GM21576 (cell line): Measurements from ENCODE around the gene MUC5AC.
"Not testable (repeated sequence)": the region's sequence is repeated elsewhere in the genome, so short reads cannot be mapped to it uniquely, and the experiment has no call there.

Source experiments
- ATAC-seq: cut with Tn5 transposase; IDR thresholded peaks from one replicate; pipeline ENCODE4 v1.9.1; 2021; ENCODE audit warnings: mild to moderate bottlenecking, moderate library complexity; ENCODE audit not compliant: unreplicated experiment

Gene MUC5AC

DNA sequence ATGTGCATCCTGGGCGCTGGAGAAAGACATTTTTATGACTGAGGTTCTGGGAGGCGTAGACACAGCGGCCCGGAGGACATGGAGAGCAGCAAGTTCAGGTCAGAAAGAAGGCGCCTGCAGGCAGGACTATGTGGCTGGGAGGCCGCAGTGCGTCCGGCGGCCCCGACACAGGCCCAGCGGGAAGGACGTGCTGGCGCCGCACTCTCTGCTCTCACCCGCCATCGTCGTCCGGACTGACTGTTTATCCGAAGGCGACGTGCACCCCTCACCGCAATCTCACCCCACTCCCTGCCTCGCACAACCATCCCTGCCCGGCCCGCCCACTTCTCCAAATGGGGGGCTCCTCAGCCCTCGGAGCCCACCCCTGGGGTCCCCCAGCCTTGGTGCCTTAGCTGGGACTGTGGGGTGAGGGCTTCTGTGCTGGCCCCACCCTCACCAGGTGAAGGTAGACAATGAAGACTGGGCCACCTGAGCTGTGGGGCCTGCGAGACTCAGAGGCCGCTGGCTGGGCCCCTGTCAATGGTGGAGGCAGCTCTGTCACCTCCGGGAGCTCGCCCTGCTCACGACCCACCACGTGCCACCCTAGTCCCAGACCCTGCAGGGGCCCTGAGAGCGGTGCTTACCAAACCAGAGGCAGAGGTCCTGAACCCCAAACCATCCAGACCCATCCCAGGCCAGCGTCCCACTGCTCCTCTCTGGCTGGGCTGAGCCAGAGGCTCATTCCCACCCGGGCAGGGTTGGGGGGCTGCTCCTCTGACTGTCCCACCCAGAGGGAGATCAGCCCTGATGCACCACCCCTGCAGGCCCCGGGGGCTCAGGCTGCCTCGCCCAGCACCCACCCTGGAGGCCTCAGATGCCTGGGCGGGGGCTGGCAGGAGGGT lies 48.9 kb downstream of the MUC5AC start:
- no peak for ATAC-seq

DNA sequence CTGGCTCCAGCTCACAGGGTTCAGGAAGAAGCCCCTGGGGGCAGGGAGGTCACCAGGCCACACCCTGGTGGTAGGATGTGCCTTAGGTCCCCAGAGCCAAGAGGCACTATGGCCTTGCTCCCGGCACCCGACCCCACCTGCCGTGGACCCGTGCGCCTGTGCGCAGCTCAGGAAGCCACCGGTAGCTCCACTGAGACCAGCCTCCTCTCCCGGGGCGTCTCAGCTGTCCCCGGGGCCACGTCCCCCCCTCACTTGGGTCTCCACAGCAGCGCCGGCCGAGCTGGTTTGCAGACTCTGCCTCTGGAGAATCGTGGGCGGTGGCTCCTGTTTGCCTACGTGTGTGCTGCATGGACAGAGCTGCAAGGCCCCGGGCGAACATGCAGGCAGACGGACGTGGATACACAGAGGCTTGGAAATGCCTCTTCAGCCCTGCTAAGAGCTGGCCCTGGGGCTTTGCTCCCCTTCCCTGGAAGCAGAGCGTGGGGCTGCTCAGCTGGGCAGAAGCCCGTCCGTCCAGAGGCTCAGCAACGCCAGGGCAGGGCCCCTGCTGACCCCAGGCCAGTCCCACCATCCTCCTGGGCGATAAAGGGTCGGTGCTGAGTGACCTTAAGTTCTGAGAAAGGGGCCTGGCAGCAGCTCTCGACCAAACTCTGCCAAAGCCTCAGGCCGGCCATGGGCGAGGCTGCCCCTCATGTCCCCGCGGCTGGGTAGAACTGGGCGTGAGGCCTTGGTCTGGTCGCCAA lies 49.8 kb downstream of the MUC5AC start:
- no peak for ATAC-seq

DNA sequence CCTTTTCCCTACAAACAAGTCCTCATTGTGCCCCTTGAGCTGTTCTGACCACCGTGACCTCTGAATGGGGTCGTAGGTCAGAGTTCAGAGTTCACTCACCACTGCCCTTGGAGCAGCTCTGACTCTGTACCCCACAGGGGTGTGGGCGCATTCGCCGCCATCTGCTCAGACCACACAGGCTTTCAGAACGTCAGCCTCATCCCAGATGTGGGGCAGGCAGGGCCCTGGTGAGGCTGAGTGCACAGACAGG lies 50.3 kb downstream of the MUC5AC start:
- ATAC-seq, result no peak

DNA sequence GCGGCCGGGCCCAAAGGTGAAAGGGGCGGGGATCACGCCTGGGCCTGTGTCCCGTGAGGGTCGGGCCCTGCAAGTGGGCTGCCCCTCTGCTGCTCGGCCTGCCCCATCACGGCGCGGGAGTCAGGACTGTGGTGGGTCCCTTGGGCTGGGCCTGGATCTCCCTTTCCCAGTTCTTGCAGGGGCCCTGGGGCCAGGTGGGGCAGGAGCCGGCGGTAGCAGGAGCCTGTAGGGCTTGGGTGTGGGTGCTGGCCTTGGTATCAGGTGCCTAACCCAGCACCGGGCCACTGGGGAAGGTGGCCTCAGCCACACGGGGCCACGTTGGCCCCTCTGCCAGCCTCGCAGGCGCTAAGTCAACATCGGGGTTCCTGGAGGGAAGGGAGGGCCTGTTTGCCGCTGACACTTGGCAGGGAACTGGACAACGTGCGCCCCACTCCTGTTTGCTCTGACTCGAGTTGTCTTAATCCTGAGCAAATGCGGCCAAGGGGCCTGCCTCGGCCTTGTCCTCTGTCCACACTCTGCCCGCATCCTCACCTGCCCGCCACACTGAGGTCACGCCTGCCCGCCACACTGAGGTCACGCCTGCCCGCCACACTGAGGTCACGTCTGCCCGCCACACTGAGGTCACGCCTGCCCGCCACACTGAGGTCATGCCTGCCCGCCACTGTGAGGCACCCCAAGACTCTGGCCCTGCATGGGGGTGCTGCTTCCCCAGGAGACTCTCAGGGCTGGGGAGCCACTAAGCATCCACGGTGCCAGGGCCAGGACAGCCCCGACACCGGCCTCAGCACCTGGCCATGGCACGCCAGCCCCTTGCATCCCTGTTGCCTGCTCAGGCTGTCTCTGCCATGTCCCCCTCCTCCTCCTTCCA lies 50.9 kb downstream of the MUC5AC start:
- no peak for ATAC-seq

DNA sequence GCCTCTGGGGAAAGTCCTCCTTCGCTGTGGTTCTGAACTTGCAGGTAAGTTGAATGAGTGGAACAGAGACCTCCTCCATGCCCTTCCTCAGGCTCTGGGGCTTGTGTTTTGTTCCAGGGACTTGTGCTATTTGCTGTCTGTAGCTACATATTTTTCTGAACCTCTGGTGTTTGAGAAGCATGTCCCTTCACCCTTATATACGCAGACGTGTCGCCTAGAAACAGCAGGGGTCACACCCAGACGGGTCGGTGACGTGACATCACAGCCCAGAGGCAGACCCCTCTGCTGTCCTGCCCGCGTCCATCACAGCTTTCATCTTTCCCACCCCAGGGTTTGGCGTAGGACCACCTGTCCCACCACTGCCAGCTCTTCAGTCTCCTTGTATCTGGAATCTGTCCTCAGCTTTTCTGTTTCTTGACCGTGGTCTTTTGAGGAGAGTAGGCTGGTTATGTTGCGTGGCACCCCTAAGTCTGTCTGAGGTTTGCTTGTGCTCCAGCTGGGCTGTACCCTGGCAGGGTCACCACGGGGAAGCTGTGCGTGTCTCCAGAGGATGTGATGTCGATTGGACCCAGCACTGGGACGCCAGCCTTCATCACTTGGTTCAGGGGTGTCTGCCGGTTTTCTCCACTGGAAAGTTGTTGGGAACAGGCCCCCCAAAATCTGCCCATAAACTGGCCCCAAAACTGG lies 51.8 kb downstream of the MUC5AC start:
- ATAC-seq, result no peak

DNA sequence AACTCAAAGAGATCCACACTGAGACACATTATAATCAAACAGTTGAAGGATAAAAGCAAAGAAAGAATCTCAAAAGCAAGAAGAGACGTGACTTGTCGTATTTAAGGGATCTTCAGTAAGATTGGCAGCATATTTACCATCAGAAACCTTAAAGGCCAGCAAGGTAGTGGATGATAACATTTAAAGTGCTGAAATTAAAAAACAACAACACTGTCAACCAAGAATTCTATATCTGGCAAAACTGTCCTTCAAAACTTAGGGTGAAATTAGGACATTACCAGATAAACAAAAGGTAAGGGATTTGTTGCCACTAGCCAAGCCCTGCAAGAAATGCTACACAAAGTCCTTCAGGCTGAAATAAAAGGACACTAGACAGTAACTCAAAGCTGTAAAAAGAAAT lies 54.1 kb downstream of the MUC5AC start:
- ATAC-seq, result no peak

DNA sequence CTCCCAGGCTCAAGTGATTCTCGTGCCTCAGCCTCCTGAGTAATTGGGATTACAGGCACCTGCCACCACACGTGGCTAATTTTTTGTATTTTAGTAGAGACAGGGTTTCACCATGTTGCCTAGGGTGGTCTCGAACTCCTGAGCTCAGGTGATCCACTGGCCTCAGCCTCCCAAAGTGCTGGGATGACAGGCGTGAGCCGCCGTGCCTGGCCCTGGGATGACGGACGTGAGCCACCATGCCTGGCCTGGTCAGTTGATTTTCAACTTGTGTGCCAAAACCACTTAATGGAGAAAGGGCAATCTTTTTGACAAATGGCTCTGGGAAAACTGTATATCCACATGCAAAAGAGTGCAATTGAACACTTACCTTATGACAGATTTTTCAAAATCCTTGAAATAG lies 58.1 kb downstream of the MUC5AC start:
- not testable (repeated sequence) for ATAC-seq

DNA sequence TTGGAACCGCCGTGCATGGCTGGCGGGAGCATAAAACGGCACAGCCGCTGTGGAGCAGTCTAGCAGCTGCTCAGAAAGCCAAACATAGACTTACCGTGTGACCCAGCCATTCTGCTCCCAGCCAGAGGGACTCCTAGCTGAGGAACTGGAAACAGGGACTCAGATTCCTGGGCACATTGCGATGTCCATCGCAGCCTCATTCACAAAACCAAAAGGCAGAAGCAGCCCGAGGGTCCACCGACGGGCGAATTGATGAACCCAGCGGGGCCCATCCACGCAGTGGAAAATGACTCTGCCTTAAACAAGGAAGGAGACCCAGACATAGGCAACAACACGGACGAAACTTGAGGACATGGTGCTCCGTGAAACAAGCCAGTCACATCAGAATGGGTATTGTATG lies 59.4 kb downstream of the MUC5AC start:
- no peak for ATAC-seq

DNA sequence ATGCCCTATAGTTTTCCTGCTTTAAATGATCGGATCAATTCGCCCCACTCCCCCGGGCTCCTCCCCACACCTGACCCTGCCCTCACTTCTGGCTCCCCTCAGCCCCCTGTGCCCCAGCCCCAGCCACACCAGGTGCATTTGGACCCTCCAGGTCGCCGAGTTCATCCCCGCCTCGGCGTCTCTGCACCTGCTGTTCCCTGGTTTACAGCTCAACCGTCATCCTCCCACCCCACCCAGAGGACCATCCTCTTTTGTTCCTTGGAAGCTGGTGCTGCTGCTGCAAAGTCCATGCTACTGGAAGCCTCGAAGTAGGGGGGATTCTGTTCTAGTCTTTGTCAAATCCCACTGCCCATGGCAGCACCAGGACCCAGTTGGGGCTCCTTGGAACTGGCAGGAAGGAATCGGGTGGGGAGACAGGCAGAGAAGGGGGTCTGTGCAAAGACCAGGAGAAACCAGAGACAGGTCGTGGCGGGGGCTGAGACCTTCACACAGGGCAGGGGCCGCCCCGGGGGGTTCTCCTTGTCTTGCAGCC lies 60.6 kb downstream of the MUC5AC start:
- no peak for ATAC-seq

DNA sequence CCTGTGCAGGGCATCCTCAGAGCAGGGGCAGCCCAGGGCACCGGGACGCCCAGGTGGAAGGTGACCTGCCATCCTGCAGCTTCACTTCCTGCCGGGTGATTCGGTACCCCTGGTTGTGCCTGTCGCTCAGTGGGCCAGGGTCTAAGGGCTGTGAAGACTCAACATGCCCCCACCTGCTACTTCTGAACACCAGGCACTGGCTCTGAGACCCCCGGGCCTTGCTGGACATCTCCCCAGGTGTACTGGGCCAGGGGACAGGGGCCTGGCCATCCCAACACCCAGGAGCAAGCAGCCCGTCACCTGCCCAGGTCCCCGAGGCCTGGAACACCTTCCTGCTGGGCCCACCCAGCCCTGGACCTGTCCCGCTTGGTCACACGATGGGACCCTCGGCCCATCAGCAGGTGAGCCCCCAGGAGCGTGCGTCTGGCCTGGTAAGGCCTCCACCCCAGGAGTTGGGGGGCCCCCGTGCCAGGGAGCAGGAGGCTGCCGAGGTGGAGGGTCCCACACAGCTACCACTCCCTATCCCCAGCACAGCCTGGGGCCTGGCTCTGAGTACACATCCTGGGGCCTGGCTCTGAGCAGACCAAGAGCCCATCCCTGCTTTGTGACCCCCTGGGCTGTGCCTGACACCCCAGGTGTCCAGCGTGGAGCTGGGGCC lies 61.2 kb downstream of the MUC5AC start:
- no peak for ATAC-seq

DNA sequence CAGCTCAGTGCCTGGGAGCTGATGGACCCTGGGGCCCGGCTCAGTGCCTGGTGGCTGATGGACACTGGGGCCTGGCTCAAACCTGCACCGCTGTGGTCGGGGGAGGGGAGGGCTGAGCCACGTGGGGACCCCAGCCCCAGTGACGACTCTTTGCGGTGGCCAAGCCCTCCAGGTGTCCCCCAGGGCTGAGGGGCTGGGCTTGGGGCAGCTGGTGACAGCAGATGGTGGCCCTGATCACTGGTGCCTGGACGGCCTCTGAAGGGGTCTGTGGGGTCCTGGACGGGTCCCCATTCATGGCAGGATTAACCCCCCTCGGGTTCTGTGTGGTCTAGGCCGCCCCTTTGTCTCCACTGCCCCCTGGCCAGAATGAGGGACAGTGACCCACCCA lies 61.7 kb downstream of the MUC5AC start:
- no peak for ATAC-seq

DNA sequence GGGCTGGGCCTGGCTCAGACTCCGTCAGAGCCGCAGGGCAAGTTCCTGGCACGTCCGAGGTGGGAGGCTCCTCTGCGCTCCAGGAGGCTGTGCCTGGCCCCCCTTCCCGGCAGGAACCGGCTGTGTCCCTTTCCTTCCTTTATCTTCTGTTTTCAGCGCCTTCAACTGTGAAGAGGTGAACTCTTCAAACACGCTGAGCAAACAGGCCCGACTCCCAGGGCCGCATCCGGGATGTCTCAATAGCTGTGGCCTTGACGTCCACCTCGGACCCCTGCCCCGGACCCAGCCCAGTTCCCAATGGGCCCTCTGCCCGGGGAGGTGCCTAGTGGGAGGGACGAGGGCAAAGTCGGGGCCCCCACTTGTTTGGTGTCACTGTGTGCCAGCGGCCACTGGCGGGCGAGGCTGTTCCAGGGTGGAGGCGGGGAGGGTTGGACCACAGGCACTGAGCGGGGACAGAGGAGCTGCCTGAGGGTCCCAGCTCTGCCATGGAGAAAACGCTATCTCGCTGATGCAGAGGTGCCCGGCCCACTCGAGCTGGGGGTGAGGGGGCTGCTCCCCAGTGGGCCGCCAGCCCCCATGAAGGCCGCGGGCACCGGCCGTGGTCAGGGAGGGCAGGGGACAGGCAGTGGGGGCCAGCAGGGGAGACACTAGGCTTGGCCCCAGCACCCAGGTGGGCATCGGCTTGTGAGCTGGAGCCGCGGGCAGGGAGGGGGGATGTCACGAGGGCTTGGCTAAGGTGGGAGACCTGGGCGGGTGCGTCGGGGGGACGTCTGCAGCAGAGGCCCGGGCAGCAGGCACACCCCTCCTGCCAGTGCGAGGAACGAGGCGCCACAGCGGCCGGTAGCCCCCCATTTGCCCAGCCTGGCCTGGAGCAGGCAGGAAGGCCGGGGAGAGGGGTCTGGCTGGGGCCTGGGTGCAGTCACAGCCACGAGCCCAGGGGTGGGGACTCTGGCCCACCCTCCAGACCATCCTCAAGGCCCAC lies 62.4 kb downstream of the MUC5AC start:
- no peak for ATAC-seq

DNA sequence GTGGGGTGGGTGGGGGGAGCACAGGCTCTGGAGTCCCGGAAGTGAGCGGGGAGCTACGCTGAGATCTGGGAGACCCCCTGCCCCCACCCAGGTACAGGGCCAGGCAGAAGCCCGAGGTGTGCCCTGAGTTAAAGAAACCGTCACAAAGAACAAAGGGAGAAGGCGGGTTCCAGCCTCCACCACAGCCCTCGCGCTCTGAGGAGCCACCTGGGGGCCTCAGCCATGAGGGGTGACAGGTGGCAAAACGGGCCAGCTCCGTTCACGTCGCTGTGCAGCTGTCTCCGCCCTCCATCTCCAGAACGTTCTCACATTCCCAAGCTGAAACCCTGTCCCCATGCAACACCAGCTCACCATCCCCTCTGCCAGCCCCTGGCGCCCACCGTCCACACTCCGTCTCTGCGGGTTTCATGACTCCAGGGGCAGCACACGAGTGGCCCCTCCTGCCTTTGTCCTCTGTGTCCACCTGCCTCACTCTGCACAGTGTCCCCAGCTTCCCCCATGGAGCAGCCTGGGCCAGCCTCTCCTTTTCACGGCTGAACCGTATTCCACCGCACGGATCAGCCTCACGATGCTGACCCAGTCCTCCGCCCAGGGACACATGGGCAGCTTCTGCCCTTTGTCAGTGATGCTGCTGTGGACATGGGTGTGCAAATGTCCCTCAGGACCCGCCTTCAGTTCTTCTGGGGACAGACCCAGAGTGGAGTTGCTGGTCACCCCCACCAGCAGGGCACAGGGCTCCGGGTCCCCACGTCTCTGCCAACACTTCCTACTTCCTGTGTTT lies 63.4 kb downstream of the MUC5AC start:
- no peak for ATAC-seq

DNA sequence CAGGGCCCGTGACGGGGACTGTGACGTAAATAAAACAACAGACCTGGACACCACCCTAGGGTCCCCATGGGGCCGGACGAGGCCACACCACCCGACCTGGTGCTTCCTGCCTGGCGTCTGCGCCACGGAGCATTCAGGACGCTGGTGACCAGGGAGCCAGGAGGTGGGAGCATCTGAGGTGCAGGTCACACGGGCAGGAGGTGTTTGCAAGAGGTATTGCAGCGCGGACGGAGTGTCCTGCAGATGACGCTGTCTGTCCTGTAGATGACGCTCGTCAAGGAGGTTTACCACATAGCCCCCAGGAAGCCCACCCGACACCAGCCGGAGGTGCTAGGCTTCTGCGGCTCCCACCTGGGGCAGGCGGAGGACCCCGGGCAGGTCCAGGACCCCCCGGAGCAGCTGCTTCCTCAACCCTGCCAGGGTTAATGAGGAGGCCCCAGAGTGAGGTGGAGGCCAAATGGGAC lies 64.1 kb downstream of the MUC5AC start:
- no peak for ATAC-seq

DNA sequence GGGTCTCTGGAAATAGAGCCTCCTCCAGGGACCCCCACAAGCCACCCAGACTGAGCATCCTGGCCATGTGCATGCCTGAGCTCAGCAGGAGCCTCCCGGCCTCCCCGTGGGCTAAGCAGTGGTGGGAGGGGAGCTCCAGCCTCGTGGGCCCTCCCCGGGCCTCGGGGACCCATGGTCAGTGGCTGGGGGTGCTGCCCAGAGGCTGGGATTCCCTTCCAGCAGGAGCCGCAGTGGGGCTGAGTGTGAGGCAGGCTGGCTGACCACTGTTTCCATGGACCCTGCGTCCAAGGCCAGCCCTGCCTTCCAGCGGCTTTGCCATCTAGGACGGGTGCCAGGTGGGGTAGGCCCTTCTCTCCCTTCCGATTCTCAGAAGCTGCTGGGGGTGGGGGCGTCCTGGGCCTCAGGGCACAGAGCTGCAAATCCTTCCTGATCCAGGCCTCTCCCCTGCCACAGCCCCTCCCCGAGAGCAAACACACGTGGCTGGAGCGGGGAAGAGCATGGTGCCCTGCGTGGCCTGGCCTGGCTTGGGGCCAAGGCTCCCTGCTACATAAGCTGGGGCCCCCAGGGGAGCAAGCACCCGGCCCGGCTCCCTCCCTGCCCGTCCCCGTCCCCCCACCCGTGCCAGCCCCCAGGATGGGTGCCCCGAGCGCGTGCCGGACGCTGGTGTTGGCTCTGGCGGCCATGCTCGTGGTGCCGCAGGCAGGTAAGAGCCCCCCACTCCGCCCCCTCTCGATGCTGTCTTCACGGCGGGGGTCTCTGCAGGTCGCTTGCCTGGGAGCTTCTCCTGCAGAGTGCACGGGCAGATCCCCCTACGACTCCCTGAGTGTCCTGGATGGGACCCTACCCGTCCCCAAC lies 65.0 kb downstream of the MUC5AC start, which contains the start of gene MUC5B:
Gene MUC5B (plus strand): TSS at position 576 of the 855 bp plus-strand sequence. CDS start 58 bp downstream, at position 634.
- ATAC-seq, result no peak

DNA sequence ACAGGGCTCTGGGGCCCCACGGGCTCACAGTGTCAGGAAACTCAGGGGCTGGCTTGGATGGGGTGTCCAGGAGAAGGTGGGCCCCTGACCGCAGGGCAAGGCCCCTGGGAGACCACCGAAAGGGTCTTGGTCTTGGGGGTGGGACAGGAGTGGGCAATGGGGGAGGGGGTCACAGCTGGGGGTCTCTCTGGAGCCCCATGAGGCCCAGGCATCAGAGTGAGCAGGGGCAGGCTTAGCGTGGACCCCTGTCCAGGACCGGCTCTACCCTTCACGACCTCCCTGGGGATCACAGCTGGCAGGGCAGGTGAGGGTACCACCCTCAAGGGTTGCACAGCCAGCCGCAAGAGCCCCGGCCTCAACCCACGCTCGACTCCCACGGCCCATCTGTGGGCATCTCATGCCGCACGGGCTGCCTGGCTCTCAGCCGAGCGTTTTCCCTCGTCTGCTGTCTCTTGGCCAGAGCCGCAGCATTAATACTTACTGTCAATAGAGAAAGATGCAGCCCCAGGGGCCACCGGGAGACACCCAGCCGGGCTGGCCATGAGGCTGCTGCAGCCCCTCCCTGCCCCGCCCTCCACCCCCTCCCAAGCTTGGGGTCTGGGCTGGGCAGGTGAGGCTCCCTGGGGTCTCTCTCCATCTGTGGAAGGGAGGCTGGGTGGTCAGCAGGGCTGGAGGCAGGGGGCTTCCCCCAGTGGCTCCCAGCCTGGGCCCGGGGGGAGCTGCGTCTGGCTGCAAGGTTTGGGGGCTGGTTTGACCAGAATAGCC lies 65.8 kb downstream of the MUC5AC start:
- ATAC-seq, result no peak
